Measurements from ENCODE around the gene SERPINB5.
"Not testable (repeated sequence)": the region's sequence is repeated elsewhere in the genome, so short reads cannot be mapped to it uniquely, and the experiment has no call there.

The SERPINB5 gene

GRCh38 chr18:63476668-63477067, at the start of gene SERPINB5:
Gene SERPINB5, plus strand, starts transcription at chr18:63476958. Its CDS starts 7,471 bp downstream, at chr18:63484429.
- no peak for DNase-seq (ENCODE audit: low read depth)

- no peak for DNase-seq (ENCODE audit: low read depth)
Measured at GRCh38 chr18:63427558-63427957, 49.2 kb upstream of the SERPINB5 start.

- no peak for DNase-seq (ENCODE audit: low read depth)
Measured at GRCh38 chr18:63430526-63430925, 46.2 kb upstream of the SERPINB5 start.

GRCh38 chr18:63431180-63431579, 45.6 kb upstream of the SERPINB5 start:
- no peak for DNase-seq (ENCODE audit: low read depth)

GRCh38 chr18:63433334-63433866, 43.4 kb upstream of the SERPINB5 start:
- no peak for DNase-seq (ENCODE audit: low read depth)

GRCh38 chr18:63438181-63438580, 38.6 kb upstream of the SERPINB5 start:
- DNase-seq (ENCODE audit: low read depth), result no peak

GRCh38 chr18:63439334-63439733, 37.4 kb upstream of the SERPINB5 start:
- DNase-seq (ENCODE audit: low read depth), result no peak

- no peak for DNase-seq (ENCODE audit: low read depth)
Measured at GRCh38 chr18:63440219-63440618, 36.5 kb upstream of the SERPINB5 start.

GRCh38 chr18:63440881-63441280, 35.9 kb upstream of the SERPINB5 start:
- DNase-seq (ENCODE audit: low read depth), result no peak

- no peak for DNase-seq (ENCODE audit: low read depth)
Measured at GRCh38 chr18:63443829-63444228, 32.9 kb upstream of the SERPINB5 start.

GRCh38 chr18:63444580-63444979, 32.2 kb upstream of the SERPINB5 start:
- DNase-seq (ENCODE audit: low read depth), result no peak

- DNase-seq (ENCODE audit: low read depth), result no peak
Measured at GRCh38 chr18:63445037-63445436, 31.7 kb upstream of the SERPINB5 start.

- no peak for DNase-seq (ENCODE audit: low read depth)
Measured at GRCh38 chr18:63446266-63446665, 30.5 kb upstream of the SERPINB5 start.

- DNase-seq (ENCODE audit: low read depth), result no peak
Measured at GRCh38 chr18:63447066-63447465, 29.7 kb upstream of the SERPINB5 start.

- no peak for DNase-seq (ENCODE audit: low read depth)
Measured at GRCh38 chr18:63449426-63449825, 27.3 kb upstream of the SERPINB5 start.

- DNase-seq (ENCODE audit: low read depth), result no peak
Measured at GRCh38 chr18:63451799-63452660, 24.7 kb upstream of the SERPINB5 start.

GRCh38 chr18:63452751-63453150, 24.0 kb upstream of the SERPINB5 start:
- not testable (repeated sequence) for DNase-seq (ENCODE audit: low read depth)

- DNase-seq (ENCODE audit: low read depth), result no peak
Measured at GRCh38 chr18:63454497-63454896, 22.3 kb upstream of the SERPINB5 start.

GRCh38 chr18:63457977-63458376, 18.8 kb upstream of the SERPINB5 start:
- no peak for DNase-seq (ENCODE audit: low read depth)

GRCh38 chr18:63460414-63460813, 16.3 kb upstream of the SERPINB5 start:
- DNase-seq (ENCODE audit: low read depth), result no peak

GRCh38 chr18:63464434-63464833, 12.3 kb upstream of the SERPINB5 start:
- DNase-seq (ENCODE audit: low read depth), result no peak

GRCh38 chr18:63465059-63465458, 11.7 kb upstream of the SERPINB5 start:
- DNase-seq (ENCODE audit: low read depth), result no peak

GRCh38 chr18:63467699-63468098, 9.1 kb upstream of the SERPINB5 start:
- no peak for DNase-seq (ENCODE audit: low read depth)

- DNase-seq (ENCODE audit: low read depth), result no peak
Measured at GRCh38 chr18:63468575-63468974, 8.2 kb upstream of the SERPINB5 start.

Measured in HS-27A (cell line).